NCI-H187 (cell line): ENCODE results near the gene ADCYAP1R1.

Experiments
- DNase-seq, 2 experiments: peaks; one replicate each; lab custom pipeline; 2025; lab: John Stamatoyannopoulos, UW

Gene ADCYAP1R1

DNA sequence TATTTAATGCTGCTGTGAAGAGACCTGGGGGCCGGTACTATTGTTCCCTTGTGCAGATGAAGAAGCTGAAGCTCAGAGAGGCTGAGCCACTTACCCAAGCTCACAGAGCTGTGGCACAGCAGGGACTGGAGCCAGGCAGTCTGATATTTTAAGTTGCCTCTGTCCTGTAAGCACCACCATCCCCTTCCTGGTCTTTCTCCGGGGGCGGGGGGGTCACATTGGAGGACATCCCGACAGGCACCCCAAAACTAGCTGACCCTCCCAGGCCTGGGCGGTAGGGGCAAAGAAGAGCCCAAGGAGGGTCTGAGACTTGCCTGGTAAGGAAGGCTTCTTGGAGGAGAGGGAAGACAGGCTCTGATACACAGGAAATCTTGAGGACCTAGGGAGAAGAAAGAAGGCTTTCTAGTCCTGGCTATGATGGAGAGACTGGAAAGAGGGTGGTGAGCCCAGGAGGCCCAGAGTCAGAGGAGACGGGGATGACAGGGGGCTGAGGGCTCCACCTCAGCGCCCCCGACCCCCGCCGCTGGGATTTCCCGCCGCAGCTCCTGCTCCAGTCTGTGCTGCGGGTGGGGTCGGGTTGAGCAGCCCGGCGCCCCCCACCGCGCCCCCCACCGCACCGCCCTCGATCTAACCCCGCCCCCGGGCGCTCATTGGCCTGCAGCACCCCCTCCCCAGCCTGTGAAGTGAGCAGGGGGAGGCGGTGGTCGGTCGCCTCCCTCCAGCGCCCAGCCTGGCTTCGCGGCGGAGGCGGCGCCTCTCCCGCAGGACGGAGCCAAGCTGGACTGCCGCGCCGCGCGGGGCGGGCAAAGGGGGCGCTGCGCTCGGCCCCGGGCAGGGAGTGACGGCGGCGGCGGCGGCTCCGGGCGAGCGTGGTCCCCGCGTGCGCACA lies at the start of gene ADCYAP1R1:
Gene ADCYAP1R1 (plus strand): TSS at position 711 of the 889 bp plus-strand sequence. CDS start 10,957 bp downstream, outside the sequence.
- DNase-seq, result no peak

DNA sequence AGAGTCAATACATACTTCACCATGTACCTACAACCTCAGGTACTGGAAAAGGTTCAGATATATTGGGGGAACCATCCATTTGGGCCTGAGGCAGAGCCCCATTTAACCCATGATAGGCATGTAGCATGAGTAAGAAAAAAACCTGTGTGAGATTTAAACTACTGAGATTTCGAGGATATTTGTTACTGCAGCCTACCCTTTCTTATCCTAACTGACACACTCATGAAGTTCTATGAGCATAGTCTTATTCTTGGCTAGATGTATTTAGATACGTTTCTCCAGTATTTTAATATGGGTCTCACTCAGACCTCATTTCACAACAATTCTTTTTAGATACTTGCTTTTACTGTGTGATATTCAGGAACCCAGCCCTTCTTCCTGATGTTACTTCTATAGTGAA lies 49.0 kb upstream of the ADCYAP1R1 start:
- no peak for DNase-seq

- DNase-seq, result no peak
Measured at GRCh38 chr7:31003721-31004120, 48.4 kb upstream of the ADCYAP1R1 start.

DNA sequence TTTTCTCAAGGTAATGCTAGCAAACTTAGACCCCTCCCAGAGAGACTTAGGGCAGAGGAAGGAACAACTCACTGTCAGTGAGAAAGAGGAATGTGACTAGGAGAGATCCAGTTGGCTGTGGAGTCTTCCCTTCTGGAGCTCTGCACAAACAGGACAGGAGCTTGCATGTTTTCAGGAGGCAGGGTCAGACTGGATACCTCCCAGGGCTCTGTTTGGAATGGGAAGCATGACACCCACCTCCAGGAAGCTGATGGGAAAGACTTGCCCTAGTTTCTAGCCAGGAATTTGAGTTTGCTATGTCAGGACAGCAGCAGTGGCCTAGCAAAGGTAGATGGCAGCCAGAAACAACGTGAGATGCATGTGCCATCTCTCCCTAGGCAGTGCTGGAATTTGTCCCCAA lies 47.7 kb upstream of the ADCYAP1R1 start:
- no peak for DNase-seq

DNA sequence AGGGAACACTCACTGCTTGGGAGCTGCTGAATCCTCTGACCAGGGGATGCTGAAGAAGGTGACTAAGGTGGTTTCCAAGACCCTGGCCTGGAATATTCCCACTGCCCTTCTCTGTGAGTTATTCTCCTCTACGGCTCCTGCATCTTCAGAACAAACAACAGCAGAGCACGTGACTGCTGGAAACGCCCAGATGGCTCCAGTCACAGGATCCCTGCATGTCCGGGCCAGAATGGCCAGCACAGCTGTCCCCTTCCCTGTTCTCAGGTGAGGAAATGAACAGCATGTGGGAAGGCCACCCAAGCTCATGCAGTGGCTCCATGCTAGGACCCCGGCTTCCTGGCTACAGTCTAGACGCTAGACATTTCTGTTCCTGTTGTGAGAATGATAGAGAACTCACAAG lies 45.3 kb upstream of the ADCYAP1R1 start:
- DNase-seq, result no peak

DNA sequence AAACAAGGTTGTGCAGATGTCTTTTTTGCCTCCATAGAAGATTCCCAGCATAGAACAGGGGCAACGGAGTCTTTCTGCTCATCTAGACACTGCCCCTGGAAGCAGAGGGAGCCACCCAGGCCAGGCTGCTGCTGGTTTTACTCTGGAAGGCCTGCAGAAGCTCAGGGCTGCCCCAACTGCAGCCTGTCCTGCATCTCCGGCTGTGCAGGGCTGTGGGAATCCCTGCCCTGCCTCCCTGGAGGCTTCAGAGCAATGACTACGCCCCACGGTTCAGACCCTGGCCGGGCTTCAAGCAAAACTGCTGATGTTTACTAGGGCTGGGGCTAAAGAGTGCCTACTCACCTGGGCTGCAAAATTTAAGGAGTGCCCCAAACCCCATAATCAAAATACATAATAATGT lies 44.5 kb upstream of the ADCYAP1R1 start:
- DNase-seq, result no peak

GRCh38 chr7:31014826-31015225 lies 37.3 kb upstream of the ADCYAP1R1 start:
- DNase-seq, result no peak

DNA sequence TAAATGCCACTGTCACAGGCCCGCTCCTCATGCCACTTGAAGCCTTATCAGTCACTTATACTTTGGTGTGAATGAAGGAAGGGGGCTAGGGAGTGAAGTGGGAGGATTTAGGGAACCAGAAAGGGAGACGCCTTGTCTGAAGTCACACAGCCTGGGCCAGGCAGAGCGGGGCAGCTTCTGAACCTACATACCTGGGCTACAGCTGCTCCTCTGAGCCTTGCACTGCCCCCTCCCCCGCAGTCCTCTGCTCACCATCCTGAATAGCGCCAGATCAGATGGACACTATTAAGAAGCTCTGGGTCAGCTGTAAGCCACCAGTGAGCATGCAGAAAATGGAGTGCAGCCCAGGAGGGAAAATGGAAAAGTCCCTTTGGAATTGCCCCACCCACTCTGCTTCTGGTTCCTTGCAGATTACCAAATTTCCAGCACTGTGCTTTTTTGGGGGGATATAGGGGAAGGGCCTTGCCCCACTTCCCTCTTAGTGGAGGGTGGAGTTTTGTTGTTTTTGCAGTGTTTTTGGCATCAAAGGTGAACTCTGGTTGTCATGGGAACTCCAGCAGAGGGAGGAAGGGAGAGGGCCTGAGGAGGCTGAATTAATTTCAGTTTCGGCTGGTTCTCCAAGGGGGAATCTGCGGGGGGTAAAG lies 35.0 kb upstream of the ADCYAP1R1 start:
- no peak for DNase-seq

DNA sequence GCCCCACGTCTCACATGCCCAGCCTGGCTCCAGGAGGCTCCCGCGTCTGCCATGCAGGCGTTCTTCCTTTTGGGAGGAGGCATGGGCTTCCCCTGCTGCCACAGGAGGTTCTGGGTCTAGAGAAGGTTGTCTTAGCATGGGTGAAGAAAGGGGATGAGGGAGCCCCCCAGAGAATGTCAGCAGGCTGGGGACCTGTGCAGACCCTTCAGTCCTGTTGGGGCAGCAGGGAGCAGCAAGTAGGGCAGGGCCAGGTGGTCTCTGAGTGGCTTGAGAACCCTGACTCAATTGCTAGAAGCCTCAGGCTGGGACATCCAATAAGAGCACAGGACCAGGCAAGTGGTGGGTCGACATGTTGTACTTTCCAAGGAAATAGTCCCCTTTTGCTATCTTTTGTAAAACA lies 34.4 kb upstream of the ADCYAP1R1 start:
- no peak for DNase-seq

- DNase-seq, result no peak
Measured at GRCh38 chr7:31019509-31019908, 32.6 kb upstream of the ADCYAP1R1 start.

DNA sequence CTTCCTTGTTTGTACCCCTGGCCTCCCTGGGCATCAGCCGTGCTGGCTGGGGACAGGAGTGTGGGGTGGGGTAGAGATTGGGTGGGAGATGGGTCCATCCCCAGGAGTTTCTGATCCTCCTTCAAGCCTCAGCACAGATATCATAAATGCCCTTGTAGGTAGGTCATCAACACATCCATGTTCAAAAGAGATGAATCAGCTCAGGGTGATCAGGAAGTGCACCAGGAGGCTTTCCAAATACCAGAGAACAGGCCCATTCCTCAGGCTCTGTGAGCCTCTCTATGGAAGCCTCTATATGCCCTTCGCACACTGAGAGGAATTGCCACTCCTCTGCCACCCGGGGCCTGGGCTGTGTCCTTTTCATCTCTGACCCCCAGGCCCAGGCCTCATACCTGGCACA lies 31.9 kb upstream of the ADCYAP1R1 start:
- DNase-seq, result no peak

- no peak for DNase-seq
Measured at GRCh38 chr7:31020652-31021051, 31.5 kb upstream of the ADCYAP1R1 start.

GRCh38 chr7:31022117-31022516 lies 30.0 kb upstream of the ADCYAP1R1 start:
- DNase-seq, result no peak

DNA sequence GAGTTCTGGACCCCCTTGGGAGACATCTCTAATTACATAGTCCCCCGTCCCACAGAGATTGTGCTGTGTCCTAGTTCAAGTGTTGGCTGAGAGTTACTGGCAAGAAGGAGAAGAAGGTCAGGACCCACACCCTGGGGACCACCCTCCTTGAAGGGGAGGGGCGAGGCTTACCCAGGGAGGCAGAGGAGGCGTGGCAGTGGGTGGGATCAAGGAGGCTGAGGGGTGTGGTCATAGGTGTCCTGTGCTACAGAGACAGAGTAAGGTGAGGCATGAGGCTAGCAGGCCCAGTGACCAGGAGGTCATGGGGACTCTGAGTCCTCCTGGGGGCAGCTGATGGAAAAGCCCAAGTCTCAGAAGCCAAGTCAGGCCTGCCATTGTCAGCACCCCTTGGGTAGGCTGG lies 29.4 kb upstream of the ADCYAP1R1 start:
- no peak for DNase-seq

DNA sequence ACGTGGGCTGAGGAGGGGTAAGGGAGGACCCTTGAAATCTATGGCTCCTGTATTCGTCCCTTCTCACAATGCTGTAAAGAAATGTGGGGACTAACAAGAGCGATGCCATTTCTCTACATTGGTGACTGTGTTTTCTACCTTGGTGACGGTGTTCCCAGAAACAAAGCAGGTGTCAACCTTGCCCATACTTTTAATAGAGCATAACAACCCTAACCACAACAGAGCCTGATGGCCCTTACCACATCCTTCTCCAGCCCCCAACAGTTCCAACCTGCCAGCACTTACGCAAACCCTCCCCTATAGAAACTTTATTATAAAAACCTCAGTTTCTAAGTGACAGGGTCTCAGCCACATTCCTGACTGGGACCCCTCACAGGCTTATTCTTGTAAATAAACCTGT lies 28.2 kb upstream of the ADCYAP1R1 start:
- no peak for DNase-seq

DNA sequence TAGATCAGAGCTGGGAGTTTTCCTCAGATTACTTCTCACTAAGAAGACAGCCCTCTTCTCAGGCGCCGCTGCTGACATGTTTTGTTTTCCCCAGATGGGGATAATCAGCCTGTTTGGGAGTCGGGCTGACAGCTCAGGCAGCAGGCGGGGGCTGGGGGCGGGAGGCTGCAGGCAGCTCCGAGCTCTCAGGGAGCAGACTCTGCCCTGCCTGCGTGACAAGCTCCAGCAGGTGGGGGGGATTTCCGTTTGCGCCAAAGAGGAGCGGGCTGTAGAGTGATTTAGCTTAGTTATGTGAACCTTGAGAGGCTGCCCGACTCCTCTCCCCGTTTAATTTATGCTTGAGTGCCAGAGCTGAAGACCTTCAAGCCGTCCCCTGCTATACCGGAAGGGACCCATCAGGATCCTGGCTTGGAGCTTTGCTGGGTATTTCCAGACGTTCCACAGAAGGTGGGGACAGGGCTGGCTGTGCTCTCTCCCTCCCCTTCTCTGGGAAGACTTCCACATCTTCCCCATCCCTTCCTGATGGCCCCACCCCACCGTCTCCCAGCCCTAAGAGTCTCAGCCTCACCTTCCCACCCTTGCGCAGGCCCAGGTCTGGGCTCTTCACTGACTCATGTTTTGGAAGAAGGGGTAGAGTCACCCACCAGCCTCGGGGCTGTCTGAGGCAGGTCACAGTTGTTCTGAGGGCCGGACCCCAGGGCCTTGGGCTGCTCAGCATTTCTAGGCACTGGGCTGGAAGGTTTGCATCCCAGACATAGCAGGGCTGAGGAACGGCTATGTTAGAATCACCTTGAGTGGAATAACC lies 24.7 kb upstream of the ADCYAP1R1 start:
- DNase-seq, result no peak

DNA sequence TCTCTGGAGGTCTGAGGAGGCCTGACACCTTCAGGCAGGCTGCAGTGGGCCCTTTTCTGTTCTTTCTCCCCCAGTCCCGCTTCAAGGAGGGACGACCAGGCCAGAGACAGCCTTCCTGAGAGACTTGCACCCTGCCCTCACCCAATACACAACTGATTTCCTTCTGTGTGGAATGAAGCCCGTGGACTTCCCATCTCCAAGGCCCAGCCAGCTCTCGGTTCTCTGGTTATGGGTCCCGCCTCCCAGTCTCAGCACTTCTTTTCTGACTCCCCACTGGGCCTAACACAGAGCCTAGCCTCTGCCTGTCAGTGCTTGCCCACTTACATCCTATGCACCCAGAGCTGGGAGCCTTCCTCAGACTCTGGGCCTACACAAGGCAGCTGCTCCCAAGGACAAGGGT lies 24.1 kb upstream of the ADCYAP1R1 start:
- no peak for DNase-seq

- no peak for DNase-seq
Measured at GRCh38 chr7:31028417-31028992, 23.6 kb upstream of the ADCYAP1R1 start.

DNA sequence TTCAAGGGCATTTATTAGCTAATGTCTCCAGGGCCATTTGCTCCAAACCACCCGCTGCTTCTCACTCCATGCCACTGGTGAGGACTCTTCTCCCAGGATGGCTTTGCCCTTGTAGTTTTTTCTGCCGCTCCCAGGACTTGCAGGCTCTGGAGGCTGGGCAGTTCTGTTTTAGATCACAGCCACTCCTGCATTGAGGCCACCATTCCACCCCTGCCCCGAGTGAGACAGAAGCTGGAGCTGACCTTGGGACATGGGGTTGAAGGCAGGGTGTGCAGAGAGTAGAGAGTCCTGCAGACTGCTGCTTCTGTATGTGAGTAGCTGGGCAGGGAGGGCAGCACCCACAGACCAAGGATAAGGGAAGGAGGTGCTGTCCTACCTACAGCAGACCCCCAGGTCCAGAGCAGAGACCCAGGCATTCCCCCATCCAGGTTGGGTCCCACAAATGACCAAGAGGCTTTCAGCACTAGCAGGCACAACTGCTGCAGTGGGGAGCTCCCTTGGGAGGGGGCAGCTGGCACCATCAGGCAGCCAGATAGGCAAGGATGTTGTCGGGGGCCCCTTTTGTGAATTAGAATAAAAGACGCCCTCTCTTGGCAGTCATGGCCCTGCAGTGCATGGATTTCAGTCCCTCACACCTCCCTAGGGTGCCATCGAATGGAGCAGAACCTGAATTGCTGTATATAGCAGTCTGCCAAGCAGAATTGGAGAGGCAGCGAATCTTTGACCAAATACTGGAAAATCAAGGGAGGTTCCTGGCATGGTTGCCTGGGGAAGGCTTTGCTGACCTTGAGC lies 22.7 kb upstream of the ADCYAP1R1 start:
- DNase-seq, result no peak

- DNase-seq, result no peak
Measured at GRCh38 chr7:31033674-31034300, 18.3 kb upstream of the ADCYAP1R1 start.

- no peak for DNase-seq
Measured at GRCh38 chr7:31036924-31037323, 15.2 kb upstream of the ADCYAP1R1 start.
